Measurements from ENCODE around the gene SNRPA. TPM values are rescaled to one million over a fixed set of nuclear protein-coding genes. Genes with fewer than 3 reads are reported as not detected.
"Not testable (repeated sequence)": the region's sequence is repeated elsewhere in the genome, so short reads cannot be mapped to it uniquely, and the experiment has no call there.

The SNRPA gene
- total RNA-seq, 1 experiment from 2014 or later, result 160 TPM

GRCh38 chr19:40724315-40724714, 26.7 kb upstream of the SNRPA start:
- no peak for DNase-seq (ENCODE audit: unreplicated experiment)
- ChIA-PET CTCF (interaction anchor here (0.8 kb wide), 1 partner anchor 66 kb away, joined by 3 read pairs; no protein-coding TSS in a partner anchor), POLR2A (interaction anchor here (0.8 to 5.3 kb wide), 4 partner anchors 8 to 53 kb away, joined by 3 to 76 read pairs (median 6); partner anchors contain the start of genes ACTMAP and SNRPA)
- H3K4me3 Mint-ChIP-seq (ENCODE audit: unreplicated experiment), result no peak overlapping the region
- H3K9me3 Mint-ChIP-seq (ENCODE audit: unreplicated experiment), result no peaks in the 10 kb centered on the region
- H3K4me1 Mint-ChIP-seq (ENCODE audit: insufficient read depth, unreplicated experiment), result peaks cover 33% of the 10 kb centered on the region
- intact Hi-C loops (cut with micrococcal nuclease), result no loop called here
- H3K27ac Mint-ChIP-seq (ENCODE audit: low read depth, unreplicated experiment), result no peak overlapping the region
- TF ChIP-seq CTCF (IDR thresholded peaks at IDR 0.05; ENCODE audit: unreplicated experiment), result no peak
- H3K36me3 Mint-ChIP-seq (ENCODE audit: insufficient read depth, unreplicated experiment), result peaks cover 94% of the 10 kb centered on the region
- no peaks in the 10 kb centered on the region for H3K27me3 Mint-ChIP-seq (ENCODE audit: insufficient read depth, unreplicated experiment)
- BruUV-seq (replicated peaks), result no TSS peak

- Mint-ChIP-seq H3K4me3 (ENCODE audit: unreplicated experiment) (no peak overlapping the region), H3K9me3 (ENCODE audit: unreplicated experiment) (no peaks in the 10 kb centered on the region), H3K27ac (ENCODE audit: low read depth, unreplicated experiment) (no peak overlapping the region), H3K36me3 (ENCODE audit: insufficient read depth, unreplicated experiment) (peaks cover 94% of the 10 kb centered on the region), H3K27me3 (ENCODE audit: insufficient read depth, unreplicated experiment) (no peaks in the 10 kb centered on the region), H3K4me1 (ENCODE audit: insufficient read depth, unreplicated experiment) (peaks cover 33% of the 10 kb centered on the region)
- intact Hi-C loops (cut with micrococcal nuclease), result no loop called here
- BruUV-seq (replicated peaks), result no TSS peak
- CTCF ChIA-PET, result no interaction called here
- TF ChIP-seq CTCF (IDR thresholded peaks at IDR 0.05; ENCODE audit: unreplicated experiment), result no peak
- POLR2A ChIA-PET, result interaction anchor here (0.8 to 5.3 kb wide), 4 partner anchors 8 to 53 kb away, joined by 3 to 76 read pairs (median 6); partner anchors contain the start of genes ACTMAP and SNRPA
- DNase-seq (ENCODE audit: unreplicated experiment), result no peak
Measured at GRCh38 chr19:40724855-40725254, 26.1 kb upstream of the SNRPA start.

- no peak overlapping the region for H3K27ac Mint-ChIP-seq (ENCODE audit: low read depth, unreplicated experiment)
- ChIA-PET POLR2A (interaction anchor here (0.7 to 1.5 kb wide), 2 partner anchors 12 to 17 kb away, joined by 3 read pairs; no protein-coding TSS in a partner anchor), CTCF (interaction anchor here (0.6 kb wide), 2 partner anchors 498 to 586 kb away, joined by 3 read pairs; no protein-coding TSS in a partner anchor)
- intact Hi-C loops (cut with micrococcal nuclease), result no loop called here
- TF ChIP-seq CTCF (IDR thresholded peaks at IDR 0.05; ENCODE audit: unreplicated experiment), result no peak
- peaks cover 94% of the 10 kb centered on the region for H3K36me3 Mint-ChIP-seq (ENCODE audit: insufficient read depth, unreplicated experiment)
- BruUV-seq (replicated peaks), result no TSS peak
- no peak overlapping the region for H3K4me3 Mint-ChIP-seq (ENCODE audit: unreplicated experiment)
- H3K27me3 Mint-ChIP-seq (ENCODE audit: insufficient read depth, unreplicated experiment), result no peaks in the 10 kb centered on the region
- no peaks in the 10 kb centered on the region for H3K9me3 Mint-ChIP-seq (ENCODE audit: unreplicated experiment)
- H3K4me1 Mint-ChIP-seq (ENCODE audit: insufficient read depth, unreplicated experiment), result peaks cover 22% of the 10 kb centered on the region
- no peak for DNase-seq (ENCODE audit: unreplicated experiment)
Measured at GRCh38 chr19:40726279-40726678, 24.7 kb upstream of the SNRPA start.

GRCh38 chr19:40730065-40730464, 20.9 kb upstream of the SNRPA start:
- CTCF ChIA-PET, result interaction anchor here (0.6 kb wide), 1 partner anchor 25 kb away, joined by 5 read pairs; no protein-coding TSS in a partner anchor
- DNase-seq (ENCODE audit: unreplicated experiment); H3K27ac Mint-ChIP-seq (ENCODE audit: low read depth, unreplicated experiment); H3K4me1 Mint-ChIP-seq (ENCODE audit: insufficient read depth, unreplicated experiment); BruUV-seq (replicated peaks); H3K9me3 Mint-ChIP-seq (ENCODE audit: unreplicated experiment); intact Hi-C loops (cut with micrococcal nuclease); H3K27me3 Mint-ChIP-seq (ENCODE audit: insufficient read depth, unreplicated experiment); H3K4me3 Mint-ChIP-seq (ENCODE audit: unreplicated experiment): not testable (repeated sequence)
- peaks cover 100% of the 10 kb centered on the region for H3K36me3 Mint-ChIP-seq (ENCODE audit: insufficient read depth, unreplicated experiment)
- POLR2A ChIA-PET, result interaction anchor here (0.9 to 1.7 kb wide), 3 partner anchors 11 to 20 kb away, joined by 3 to 7 read pairs (median 6); partner anchors contain the start of gene ACTMAP

- H3K4me3 Mint-ChIP-seq (ENCODE audit: unreplicated experiment); H3K9me3 Mint-ChIP-seq (ENCODE audit: unreplicated experiment); H3K27me3 Mint-ChIP-seq (ENCODE audit: insufficient read depth, unreplicated experiment); DNase-seq (ENCODE audit: unreplicated experiment); BruUV-seq (replicated peaks); H3K27ac Mint-ChIP-seq (ENCODE audit: low read depth, unreplicated experiment); intact Hi-C loops (cut with micrococcal nuclease); H3K4me1 Mint-ChIP-seq (ENCODE audit: insufficient read depth, unreplicated experiment); CTCF ChIA-PET: not testable (repeated sequence)
- H3K36me3 Mint-ChIP-seq (ENCODE audit: insufficient read depth, unreplicated experiment), result peaks cover 100% of the 10 kb centered on the region
- POLR2A ChIA-PET, result interaction anchor here (0.9 to 1.2 kb wide), 2 partner anchors 8 to 10 kb away, joined by 3 to 4 read pairs; no protein-coding TSS in a partner anchor
Measured at GRCh38 chr19:40732304-40732703, 18.7 kb upstream of the SNRPA start.

Measured in MCF 10A (cell line).